ENCODE results near the gene NHLRC1. TPM values are rescaled to one million over a fixed set of nuclear protein-coding genes. Genes with fewer than 3 reads are reported as not detected.
A peak's percentile ranks its signal among the peaks of the same experiment; 100 is the strongest.

Gene NHLRC1
- total RNA-seq, 4 donors from 2014 or later = 0.49 to 1.8 (median 1.3) TPM

- WGBS, 2 donors = 90 to 91% methylated on average over 4 of the region's 4 CpGs
- H3K27ac ChIP-seq = no peak overlapping the region
- DNase-seq = no peak
- H3K9me3 ChIP-seq = peaks cover 0 to 7% (median 0%) of the 10 kb centered on the region in 3 donors
- H3K4me1 ChIP-seq = peaks cover 0 to 10% (median 0%) of the 10 kb centered on the region in 3 donors
- H3K27me3 ChIP-seq = no peaks in the 10 kb centered on the region
- peaks cover 0 to 100% (median 0%) of the 10 kb centered on the region in 3 donors for H3K36me3 ChIP-seq
- no peak for TF ChIP-seq POLR2A (IDR thresholded peaks at IDR 0.05)
- TF ChIP-seq CTCF (IDR thresholded peaks at IDR 0.05) = no peak
- H3K4me3 ChIP-seq = no peak overlapping the region
- intact Hi-C loops (cut with DNase I) = no loop called here
Observed at GRCh38 chr6:18165751-18166150, 43.3 kb upstream of the NHLRC1 start.

DNA sequence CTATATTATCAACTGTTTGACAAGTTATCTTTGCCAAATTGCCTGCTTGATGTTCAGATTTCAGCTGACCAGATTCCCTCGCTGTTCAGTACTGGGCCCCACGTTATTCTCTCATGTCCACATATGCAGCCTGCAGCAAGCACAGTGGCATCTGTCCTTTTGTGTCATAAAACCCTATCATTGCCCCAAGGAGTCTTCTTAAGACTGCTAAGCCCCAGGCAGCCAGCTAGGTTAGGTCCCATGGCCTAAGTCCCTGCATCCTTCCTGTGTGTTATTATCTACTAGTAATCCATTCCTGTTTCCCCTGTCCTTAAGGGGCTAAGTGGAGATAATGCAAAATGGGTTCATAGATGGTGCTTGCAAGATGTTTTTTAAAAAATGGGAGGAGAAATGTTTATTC lies 39.9 kb upstream of the NHLRC1 start:
- Histone ChIP-seq H3K4me1 (peaks cover 0 to 10% (median 0%) of the 10 kb centered on the region in 3 donors), H3K27me3 (no peaks in the 10 kb centered on the region), H3K4me3 (no peak overlapping the region), H3K27ac (no peak overlapping the region), H3K36me3 (peaks cover 0 to 78% (median 0%) of the 10 kb centered on the region in 3 donors), H3K9me3 (no peaks in the 10 kb centered on the region)
- TF ChIP-seq POLR2A (IDR thresholded peaks at IDR 0.05) = no peak
- TF ChIP-seq CTCF (IDR thresholded peaks at IDR 0.05) = no peak
- no peak for DNase-seq
- 71 to 100% methylated on average over 2 of the region's 2 CpGs for WGBS, 2 donors
- intact Hi-C loops (cut with DNase I) = no loop called here

GRCh38 chr6:18161431-18161830 lies 39.0 kb upstream of the NHLRC1 start:
- no peak for TF ChIP-seq POLR2A (IDR thresholded peaks at IDR 0.05)
- no peak for TF ChIP-seq CTCF (IDR thresholded peaks at IDR 0.05)
- peak overlapping the region; percentile 0 to 77 (median 53) for H3K27ac ChIP-seq
- no peaks in the 10 kb centered on the region for H3K9me3 ChIP-seq
- no peaks in the 10 kb centered on the region for H3K27me3 ChIP-seq
- H3K36me3 ChIP-seq = peaks cover 0 to 68% (median 0%) of the 10 kb centered on the region in 3 donors
- DNase-seq = no peak
- peaks cover 0 to 14% (median 0%) of the 10 kb centered on the region in 3 donors for H3K4me1 ChIP-seq
- intact Hi-C loops (cut with DNase I) = no loop called here
- H3K4me3 ChIP-seq = no peak overlapping the region
- WGBS, 2 donors = 82 to 84% methylated on average over 2 of the region's 2 CpGs

DNA sequence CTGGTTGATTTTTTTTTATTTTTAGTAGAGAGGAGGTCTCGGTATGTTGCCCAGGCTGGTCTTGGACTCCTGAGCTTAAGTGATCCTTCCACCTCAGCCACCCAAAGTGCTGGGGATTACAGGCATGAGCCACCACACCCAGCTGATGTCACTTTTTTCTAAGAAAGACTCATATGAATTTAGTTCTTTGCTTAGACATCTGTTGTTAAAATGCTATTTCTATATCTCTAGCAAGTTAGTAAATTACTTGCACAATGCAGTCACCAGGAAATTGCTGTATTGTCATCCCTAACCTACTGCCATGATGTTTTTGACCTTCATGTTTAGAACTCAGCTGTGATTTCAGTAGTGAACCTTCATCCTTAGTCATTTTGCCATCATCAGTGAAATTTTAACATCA lies 38.4 kb upstream of the NHLRC1 start:
- Histone ChIP-seq H3K27ac (peak overlapping the region; percentile 0 to 77 (median 53)), H3K4me3 (no peak overlapping the region), H3K27me3 (no peaks in the 10 kb centered on the region), H3K36me3 (peaks cover 0 to 63% (median 0%) of the 10 kb centered on the region in 3 donors), H3K9me3 (no peaks in the 10 kb centered on the region), H3K4me1 (peaks cover 0 to 19% (median 5%) of the 10 kb centered on the region in 3 donors)
- no peak for DNase-seq
- intact Hi-C loops (cut with DNase I) = no loop called here
- no peak for TF ChIP-seq POLR2A (IDR thresholded peaks at IDR 0.05)
- 77% methylated on average over 1 of the region's 1 CpG for whole genome bisulfite sequencing, 2 donors

GRCh38 chr6:18155864-18156421 lies 33.5 kb upstream of the NHLRC1 start:
- peak; percentile 41 for DNase-seq
- intact Hi-C loops (cut with DNase I) = no loop called here
- H3K9me3 ChIP-seq = no peaks in the 10 kb centered on the region
- peak overlapping the region; percentile 89 to 99 (median 95) for H3K4me3 ChIP-seq
- H3K27ac ChIP-seq = peak overlapping the region; percentile 93 to 99 (median 95)
- H3K4me1 ChIP-seq = peaks cover 11 to 35% (median 13%) of the 10 kb centered on the region in 3 donors
- H3K27me3 ChIP-seq = no peaks in the 10 kb centered on the region
- TF ChIP-seq POLR2A (IDR thresholded peaks at IDR 0.05) (no peak), CTCF (IDR thresholded peaks at IDR 0.05) (peak in 4 of 6 experiments; percentile 3 to 45 (median 17))
- H3K36me3 ChIP-seq = peaks cover 0 to 13% (median 0%) of the 10 kb centered on the region in 3 donors
- 0% methylated on average over 8 to 9 of the region's 26 CpGs for WGBS, 2 donors

Data from esophagus squamous epithelium (tissue), 5 donors.